ENCODE results near the gene OR6P1.

The OR6P1 gene

DNA sequence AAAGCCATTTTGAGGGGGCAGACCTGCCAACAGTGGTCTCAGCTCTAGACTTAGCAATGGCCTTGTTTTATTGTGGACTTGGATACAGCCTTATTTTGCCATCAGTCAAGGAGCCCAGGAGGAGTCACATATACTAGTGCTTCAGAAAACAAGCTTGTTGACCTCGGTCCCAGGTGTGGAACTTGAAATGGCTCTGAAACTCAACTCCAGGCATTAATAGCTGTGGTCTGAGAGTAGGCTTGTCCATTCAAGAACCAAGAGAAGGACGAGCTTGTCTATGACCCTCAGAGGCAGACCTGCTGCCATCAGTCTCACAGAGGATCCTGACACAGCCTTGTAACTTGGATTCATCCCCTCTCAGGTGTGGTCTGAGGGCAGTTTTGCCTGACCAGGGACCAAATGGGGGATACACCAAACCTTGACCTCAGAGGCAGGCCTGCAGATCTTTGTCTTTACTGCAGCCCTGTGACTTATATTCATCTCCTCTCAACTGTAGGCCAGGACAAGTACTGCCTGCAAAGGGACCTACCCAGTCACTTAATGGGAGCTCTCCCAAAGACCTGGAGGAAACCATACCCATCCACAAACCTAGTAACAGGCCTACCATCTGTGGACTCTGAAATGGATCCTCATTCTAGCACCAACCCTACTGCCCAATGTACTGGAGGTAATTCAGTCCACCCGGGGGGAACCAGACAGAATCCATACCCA lies 49.3 kb downstream of the OR6P1 start:
- TF ChIP-seq CTCF (IDR thresholded peaks at IDR 0.05; ENCODE audit: control insufficient read depth, extremely low read depth, insufficient read depth) = no peak

GRCh38 chr1:158520021-158520420 lies 50.4 kb downstream of the OR6P1 start:
- no peak for DNase-seq (ENCODE audit: low read depth)
- no peak for TF ChIP-seq CTCF (IDR thresholded peaks at IDR 0.05; ENCODE audit: control insufficient read depth, extremely low read depth, insufficient read depth)
- H3K4me3 ChIP-seq (ENCODE audit: low read depth, low read length) = no peak overlapping the region

More for the DNA sequence above, 49.3 kb downstream of the OR6P1 start:
- no peak overlapping the region for H3K4me3 ChIP-seq (ENCODE audit: low read depth, low read length)
- no peak for DNase-seq (ENCODE audit: low read depth)

DNA sequence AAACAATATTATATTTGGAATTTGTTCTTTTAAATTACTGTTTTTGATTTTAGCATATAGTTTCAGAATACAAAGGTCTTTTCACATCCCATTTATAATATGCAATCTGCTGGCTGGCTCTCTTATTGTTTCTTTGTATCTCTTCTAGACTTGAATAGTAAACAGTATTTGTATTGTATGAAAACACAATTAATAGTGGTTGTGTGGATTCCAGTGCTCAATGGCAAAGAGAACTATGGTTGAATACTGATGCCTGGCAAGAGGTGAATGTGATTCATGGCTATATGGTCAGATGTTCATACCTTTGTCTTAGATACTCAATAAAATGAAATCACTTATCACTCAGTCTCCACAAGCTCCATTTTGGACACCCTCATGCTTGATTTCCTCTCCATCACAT lies 53.4 kb downstream of the OR6P1 start:
- no peak for DNase-seq (ENCODE audit: low read depth)
- H3K4me3 ChIP-seq (ENCODE audit: low read depth, low read length) = no peak overlapping the region
- no peak for TF ChIP-seq CTCF (IDR thresholded peaks at IDR 0.05; ENCODE audit: control insufficient read depth, extremely low read depth, insufficient read depth)
